Measurements from ENCODE around the gene CADM4.

- no peak for TF ChIP-seq CTCF (IDR thresholded peaks at IDR 0.05; ENCODE audit: poor library complexity)
- TF ChIP-seq EZH2phosphoT487 (IDR thresholded peaks at IDR 0.05; ENCODE audit: low read depth, severe bottlenecking, unreplicated experiment): no peak
- no peak for TF ChIP-seq EZH2 (IDR thresholded peaks at IDR 0.05; ENCODE audit: borderline replicate concordance)
Measured at GRCh38 chr19:43623889-43624670, 15.6 kb downstream of the CADM4 start.
